ENCODE data around the gene ICAM2.
"Not testable (repeated sequence)": the region's sequence is repeated elsewhere in the genome, so short reads cannot be mapped to it uniquely, and the experiment has no call there.

ICAM2 gene

DNA sequence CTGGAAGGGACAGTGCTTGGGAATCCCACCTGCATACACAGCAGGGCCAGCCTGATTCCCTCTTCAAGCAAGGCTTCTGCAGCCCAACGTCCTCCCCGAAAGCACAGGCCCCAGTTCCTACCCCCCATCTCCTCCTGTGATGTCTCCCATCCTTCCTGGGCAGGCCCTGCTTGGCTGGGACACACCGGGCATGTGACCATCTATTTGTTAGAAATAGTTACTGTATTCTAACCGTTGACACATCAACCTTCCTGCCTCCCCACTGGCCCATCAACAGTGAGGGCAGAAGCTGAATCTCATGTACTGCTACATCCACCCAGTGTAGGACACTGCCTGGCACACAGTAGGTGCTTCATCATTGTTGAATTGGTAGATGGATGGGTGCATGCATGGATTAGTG, 11.6 kb downstream of the ICAM2 start:
- FAIRE-seq = no peak

DNA sequence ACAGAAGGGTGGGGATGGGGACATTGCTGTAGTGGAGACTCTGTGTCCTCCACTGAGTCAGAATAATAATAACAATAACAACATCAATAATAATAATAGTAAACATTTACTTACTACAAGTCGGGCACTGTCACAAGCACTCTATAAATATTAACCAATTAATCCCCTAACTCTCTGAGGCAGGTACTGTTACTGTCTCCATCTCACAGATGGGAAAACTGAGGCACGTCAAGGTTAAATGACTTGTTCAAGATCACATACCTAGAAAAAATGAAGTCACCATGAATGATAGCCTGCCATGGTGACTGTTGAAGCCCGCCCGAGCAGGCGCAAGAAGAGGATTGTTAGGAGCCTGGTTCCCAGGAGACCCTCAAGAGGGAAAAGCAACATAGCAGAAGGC, 12.1 kb downstream of the ICAM2 start:
- no peak for FAIRE-seq

DNA sequence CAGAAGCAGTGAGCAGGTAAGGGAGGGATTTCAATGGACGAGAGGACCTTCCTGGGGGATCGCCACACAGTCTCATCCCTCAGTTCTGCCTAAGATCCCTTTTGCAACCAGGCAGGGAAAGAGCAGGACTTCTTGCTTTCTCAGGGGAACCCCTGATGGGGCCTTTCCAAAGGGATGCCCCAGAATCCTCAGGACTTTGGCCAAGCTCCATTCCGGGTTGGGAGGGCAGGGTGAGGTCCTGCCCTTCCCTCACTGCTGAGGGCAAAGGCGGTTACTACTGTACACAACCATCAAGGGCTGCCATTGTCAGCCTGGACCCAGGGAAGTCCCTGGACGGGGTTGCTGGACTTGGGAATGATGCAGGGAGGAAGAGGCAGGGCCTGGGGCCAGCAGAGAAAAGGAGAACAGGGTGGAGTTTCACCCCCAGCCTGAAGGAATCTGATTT, 12.6 kb downstream of the ICAM2 start:
- FAIRE-seq = no peak

DNA sequence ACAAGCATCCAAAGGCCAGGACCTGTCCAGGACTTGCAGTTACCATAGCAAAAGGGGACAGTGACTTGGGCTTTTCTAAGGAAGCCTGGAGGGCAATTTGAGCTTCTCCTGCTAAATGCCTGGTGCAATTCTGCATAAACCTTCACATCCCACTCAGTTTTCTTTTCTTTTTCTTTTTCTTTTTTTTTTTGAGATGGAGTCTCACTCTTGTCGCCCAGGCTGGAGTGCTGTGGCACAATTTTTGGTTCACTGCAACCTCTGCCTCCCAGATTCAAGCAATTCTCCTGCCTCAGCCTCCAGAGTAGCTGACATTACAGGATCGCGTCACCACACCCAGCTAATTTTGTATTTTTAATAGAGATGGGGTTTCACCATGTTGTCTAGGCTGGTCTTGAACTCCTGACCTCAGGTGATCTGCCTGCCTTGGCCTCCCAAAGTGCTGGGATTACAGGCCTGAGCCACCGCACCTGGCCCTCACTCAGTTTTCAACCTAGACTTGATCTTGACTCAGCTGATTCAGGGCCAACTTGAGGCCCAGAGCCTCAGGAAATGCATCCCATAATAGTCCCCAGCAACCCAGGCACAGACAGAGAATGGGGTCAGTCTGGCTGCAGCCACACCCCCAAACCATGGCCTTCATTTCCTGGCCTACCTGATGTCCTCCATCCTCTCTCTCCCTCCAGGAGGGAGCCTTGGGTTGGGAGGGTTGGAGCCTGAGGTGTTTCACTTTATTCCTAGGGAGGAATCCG, 13.2 kb downstream of the ICAM2 start:
- not testable (repeated sequence) for FAIRE-seq

DNA sequence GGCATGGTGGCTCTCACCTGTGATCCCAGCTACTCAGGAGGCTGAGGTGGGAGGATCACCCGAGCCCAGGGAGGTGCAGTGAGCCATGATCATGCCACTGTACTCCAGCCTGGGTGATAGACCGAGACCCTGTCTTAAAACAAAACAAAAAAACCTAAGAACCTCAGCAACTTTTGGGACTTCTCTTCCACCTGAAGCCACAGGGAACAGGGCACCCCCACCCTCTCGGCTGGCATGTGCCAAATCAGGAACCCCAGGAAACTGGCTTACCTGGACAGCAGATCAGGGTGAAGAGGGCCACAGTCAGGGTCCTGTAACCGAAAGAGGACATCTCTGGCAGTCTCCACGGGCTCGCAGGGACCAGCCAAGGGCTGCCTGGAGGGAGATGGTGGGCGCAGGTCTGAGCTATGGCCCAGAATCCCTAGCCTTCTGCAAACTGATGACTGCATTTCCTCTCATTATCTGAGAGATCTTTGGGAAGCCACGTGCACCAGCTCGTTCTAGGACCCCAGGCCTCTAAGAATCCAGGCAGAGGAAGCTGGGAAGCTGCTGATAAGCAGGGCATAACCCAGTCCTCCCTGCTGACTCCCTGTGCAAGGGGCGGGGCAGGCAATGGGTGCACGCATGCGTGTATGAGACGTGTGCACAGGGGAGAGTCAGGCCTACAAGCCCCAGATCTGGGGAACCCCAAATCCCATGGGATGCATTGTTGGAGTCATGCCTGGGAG, 13.9 kb downstream of the ICAM2 start:
- no peak for FAIRE-seq

DNA sequence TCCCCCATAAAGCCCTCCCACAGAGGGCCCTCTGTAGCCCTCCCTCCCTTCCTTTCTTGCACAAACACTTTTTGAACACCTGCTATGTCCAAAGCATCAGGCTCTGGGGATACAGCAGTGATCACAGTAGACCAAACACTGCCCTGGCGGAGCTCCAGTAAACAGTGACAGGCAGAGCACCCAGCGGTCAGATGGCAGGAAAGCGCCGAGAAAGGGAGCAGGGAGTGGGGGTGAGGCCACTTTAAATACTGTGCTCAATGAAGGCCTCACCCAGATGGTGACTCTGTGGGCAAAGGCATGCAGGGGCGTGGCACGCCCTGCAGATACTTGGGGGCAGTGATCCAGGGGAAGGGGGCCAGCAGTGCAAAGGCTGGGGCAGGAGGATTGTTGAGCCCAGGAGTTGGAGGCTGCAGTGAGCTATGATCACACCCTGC, 14.7 kb downstream of the ICAM2 start:
- FAIRE-seq = no peak

DNA sequence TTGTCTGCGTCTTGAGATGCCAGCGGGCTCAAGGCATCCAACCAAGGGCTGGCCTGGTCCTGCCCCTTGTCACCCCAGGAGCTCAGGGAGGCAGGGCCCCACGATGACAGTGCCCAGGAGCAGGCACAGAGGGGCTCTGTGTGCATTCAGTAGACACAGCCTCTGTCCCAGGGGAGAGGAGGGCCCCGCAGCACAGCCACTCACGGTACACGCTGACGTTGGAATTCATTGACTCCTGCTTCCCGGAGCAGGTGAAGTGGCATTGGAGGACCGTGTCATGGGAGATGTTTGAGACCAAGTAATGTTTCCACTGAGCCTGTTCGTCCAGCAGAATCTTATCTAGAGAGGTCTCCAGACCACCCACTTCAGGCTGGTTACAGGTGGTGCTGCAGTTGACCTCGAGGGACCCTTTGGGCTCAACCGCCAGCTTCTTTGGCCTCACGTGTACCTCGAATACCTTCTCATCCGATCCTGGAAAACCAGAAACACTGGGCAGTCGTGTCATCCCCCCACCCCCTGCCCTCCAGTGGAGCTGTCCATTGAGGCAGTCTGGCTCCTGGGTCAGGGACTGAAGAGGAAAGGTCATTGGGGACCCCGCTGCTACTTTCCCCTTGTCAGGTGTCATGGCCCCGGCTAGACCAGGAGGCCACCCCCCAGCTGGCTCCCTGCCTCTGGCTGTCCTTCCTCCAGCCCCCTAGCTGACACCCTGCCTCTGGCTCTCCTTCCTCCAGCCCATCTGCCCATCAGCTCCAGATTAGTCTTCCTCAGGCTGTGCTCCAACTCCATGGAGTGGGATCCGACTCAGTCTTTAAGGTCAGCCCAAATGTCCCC, 15.3 kb downstream of the ICAM2 start:
- FAIRE-seq = no peak

DNA sequence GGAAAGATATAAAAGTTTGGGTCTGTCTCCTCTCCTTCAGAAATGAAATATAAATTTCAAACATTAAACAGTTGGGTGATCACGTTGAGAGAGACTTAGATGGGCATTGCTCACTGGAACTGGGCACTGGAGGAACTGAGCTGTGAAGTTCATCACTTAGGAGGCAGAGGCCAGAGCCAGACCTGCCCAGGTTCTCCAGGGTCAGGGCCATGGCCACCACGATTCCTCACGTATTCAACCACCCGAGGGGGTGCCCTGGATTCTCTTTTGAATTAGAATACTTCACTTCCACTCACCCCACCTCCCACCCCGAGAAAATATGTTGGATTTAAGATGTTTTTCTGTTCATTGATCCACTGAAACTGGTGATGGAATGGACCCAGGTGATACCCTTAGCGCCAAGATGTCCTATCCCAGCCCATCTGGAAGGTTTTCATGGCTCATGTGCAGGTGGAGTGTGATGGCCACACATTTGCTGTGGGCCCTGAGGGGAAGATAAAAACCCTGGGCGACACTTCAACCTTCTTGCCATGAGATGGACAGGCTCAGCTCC, 16.1 kb downstream of the ICAM2 start:
- no peak for FAIRE-seq

DNA sequence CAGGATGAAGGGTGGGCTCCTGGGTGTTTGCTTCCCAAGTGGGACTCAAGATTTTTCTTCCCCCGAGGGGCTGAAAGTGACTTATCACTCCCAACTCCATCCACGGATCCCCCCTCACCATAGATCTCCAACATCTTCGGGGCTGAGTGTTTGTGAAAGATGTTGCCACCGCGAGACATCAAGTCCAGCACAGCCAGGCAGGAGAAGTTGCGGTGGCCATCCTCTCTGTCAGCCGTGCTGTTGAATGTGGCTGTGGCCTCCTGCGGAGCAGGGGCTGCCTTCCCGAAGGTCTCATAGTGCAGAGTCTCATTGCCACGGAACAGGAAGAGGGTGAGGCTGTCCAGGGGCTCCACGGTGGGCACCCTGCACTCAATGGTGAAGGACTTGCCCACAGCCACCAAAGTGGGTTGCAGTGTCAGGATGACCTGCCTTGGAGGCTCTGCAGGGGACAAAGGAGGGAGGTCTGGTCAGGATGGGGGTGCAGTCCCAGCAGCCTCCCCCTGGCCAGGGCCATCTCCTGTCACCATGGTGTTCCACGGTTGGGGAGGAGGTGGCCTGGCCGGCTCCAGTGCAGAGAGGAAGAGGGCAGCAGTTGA, 16.8 kb downstream of the ICAM2 start:
- FAIRE-seq = no peak

DNA sequence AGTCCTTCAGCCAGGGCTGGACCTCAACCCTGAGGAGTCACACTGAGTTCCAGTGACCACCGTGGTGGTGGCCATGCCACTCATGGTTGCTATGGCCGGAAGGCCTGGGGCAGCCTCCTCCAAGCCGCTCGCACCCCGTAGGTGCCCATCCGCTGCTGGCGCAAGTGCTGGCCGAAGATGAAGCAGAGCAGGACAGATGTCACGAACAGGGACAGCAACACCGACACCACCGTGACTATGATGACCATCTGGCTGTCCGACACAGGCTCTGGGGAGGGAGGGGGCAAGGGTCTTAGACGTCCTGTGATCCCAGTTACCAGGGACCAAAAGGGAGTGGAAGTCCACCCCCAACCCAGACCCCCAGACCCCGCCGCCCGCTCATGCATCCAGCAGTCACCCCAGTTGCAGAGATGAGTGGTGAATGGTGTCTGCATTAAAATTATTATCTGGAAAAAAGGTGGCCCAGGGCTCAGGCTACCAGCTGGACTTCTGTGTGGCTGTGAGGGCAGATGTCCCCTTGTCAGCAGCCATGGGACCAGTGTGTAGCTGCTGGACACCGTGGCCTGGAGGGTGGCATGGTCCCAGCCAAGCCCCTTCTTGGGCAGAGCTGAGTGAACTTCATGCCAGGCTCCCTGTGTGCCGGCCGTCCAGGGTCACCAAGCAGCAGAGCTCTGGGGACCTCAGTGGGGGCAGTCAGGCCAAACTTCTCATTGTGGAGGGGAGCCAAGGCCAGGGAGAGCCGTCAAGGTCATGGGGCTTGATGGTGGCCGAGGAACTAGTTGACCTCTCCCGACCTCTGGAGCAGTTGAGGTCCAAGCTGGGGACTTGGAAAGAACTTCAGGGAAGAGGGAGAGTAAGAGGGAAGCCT, 17.5 kb downstream of the ICAM2 start:
- FAIRE-seq = no peak

DNA sequence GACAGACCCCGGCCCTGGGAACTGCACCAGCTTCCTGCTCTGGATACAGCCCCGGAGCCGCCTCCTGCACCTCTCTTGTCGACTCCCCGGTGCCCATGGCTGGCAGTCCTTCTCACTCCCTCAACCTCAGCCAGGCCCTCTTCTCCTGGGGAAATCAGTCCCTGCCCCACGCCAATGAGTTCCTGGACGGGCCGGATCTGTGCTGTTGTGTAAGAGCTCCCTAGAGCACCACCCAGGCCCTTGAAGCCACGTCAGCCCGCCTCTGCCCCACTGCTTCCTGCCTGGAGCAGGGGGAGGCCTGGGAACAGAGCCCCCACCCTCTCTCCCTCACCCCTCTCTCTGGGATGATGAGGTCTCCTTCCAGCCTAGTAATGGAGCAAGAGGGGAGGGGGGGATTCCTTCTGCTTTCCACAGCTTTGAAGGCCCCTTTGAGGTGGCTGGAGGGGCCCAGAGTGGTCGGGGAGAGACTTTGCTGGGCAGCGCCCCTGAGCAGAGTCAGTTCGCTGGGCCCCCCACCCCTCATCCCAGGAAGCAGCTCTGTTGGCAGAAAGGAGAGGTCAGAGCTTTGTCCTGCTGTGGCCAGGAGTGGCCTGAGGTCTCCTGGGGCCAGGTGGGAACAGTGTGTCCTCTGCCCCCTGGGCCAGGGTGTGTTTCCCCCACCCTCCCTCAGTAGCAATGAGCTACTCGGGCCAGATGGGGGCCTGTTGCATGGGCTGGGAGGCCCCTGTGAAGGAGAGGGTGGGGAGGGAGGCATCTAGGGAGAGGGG, 18.5 kb downstream of the ICAM2 start:
- no peak for FAIRE-seq

DNA sequence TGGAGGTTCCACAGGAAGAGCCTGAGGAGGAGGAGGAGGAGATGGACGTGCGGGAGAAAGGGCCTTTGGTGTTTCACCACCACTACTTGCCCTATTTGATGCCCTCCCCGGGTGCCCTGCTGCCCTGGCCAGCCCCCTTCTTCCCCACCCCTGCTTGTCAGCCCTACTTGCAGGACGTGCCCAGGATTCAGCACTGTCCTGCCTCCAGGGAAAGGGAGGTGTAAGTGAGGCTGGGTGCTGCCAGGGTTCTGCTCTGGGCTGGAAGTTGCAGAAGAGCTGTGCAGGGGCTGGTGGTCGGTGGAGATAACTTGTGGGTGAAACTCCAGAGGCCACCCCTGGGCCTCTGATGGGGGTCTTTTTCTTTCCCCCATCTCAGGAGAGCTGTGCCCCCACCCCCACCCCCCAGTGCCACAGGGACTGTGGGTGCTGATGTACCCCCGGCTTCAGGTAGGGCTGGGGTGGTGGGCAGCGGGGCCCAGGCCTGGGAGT, 19.3 kb downstream of the ICAM2 start:
- no peak for FAIRE-seq

DNA sequence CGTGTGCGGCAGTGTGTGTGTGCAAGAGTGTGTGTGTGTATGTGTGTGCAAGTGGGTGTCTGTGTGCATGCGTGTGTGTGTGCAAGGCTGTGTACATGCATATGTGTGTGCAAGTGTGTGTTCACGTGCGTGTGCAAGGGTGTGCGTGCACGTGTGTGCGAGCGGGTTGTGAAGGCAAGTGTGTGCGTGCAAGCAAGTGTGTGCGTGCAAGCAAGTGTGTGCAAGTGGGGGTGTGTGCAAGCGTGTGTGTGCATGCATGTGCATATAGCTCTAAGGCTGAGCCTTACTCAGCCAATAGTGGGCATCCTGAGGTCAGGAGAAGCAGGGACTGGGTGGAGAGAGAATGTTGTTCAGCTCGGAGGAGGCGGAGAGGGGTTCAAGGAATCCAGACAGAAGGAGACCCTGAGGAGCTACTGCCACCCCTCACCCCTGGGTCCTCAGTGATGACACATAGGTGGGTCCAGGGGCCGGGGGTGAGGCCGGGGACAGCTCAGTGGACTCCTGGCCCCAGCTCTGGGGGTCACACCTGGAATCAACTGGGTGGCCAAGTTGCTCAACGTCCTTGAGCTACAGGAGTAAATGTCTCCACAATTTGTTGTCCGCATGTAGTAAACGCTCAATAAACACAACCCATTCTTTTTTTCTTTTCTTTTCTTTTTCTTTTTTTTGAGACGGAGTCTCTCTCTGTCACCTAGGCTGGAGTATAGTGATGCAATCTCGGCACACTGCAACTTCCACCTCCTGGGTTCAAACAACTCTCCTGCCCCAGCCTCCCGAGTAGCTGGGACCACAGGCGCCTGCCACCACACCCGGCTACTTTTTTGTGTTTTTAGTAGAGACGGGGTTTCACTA, 20.5 kb downstream of the ICAM2 start:
- FAIRE-seq = no peak

DNA sequence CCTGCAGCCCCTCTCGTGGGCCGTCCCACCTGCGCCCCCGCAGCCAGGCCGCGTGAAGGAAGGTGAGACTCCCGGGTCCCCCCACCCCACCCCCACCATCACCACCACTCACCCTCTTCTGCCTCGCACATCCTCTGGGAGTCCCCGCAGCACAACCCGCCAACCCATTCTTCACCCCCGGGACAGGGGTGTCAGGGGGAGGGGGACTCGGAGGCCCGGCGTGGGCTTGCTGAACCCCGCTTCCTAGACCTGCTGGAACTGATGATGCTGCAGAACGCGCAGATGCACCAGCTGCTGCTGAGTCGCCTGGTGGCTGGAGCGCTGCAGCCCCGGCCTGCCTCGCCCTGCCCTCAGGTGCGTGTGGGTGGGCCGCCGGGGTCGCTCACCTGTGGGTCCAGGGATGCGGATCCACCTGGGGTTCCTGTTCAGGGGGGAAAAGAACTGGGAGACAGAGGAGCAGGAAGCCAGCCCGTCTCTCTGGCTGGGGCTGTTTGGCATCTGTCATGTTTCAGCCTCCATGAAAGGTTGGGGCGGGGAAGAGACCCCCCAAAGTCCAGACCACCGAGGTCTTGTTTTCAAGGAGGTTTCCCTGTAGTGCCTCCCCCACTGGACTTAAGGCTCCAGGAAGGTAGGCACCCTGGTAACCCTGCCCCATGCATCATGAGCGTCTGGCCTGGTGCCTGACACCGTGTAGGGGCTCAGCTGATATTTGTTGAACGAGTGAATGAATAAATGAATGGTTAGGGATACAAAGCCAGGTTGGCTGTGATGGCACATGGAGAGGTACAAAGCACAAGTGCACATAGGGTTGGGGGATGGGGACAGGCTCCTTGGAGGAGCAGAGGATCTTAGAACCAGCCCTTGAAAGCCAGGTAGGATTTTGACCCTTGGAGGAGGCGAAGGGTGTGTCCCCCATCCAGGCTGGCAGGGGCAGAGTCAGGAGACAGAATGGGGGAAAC, 21.4 kb downstream of the ICAM2 start:
- FAIRE-seq = no peak

DNA sequence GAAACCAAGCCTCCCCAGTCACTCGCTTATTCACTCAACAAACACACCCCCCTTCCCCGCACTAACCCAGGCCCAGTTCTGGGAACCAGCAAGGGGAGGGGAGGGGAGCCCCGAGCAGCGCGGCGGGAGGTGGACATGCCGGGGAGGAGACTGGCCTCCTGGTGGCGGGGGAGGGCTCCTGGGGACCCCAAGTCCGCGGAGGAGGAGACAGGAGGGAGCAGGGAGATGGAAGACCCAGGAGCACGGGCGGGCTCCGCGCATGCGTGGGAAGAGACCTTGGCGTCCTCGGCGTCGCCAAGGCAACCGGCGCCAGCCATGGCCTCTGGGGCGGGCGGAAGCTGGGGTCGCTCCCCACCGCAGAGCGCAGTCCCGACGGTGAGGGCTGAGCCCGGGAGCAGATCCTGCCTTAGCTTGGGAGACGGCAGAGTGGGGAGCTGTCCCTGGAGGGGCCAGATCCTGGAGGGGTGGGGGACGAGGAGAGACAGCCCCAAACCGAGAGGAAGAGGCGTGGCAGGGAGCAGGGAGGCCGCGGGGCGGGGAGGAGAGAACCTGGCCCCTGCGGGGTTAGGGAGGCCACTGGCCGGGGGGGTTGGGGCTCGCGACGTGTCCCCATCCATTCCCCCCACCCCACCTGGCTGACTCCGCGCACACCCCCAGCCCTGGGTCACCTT, 22.2 kb downstream of the ICAM2 start, which contains the start of gene PRR29:
Gene PRR29, plus strand, starts transcription at position 302 of the 671 bp plus-strand sequence. Its CDS starts 14 bp downstream, at position 316.
- FAIRE-seq = no peak

DNA sequence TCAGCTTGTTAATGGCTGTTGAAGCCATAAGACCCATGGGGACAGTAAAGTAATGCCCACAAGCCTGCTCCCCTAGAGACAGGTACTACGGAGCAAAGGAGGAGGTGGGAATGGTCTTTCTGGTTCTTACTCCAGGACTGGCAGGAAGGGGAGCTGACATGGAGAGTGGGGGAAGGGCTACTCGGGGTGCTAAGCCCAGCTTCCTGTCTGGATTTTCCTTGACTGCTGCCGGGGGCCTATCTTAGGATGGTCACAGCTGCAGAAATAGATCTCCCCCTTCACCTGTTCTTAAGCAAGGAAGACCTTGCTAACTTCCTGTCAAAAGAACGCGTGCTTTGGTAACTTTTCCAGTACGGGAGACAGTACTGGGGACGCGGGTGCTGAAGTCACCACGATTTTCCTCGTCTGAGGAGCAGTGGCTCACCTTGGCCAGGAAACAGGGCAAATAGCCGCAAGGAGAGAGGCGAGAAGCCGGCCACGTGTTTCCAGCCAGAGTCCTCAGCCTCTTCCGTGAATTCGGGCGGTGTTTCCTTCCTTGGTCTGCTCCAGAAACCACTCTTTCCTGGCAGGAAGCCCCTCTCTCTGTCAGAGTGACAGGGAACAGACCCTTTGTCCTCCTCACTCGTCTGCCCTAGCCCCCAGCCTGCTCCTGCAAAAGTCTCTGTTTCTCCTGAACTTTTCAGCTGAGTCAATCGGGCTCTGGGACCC, 22.9 kb downstream of the ICAM2 start:
- no peak for FAIRE-seq

Measured in islet of Langerhans (tissue), 1 donor.